H1 (cell line): ENCODE data around the gene LTA. TPM values are rescaled to one million over a fixed set of nuclear protein-coding genes. Genes with fewer than 3 reads are reported as not detected.

Experiments
- CTCF ChIA-PET: fragments of 300-600 bp; sonication (Branson Sonifier 250); formaldehyde crosslinking; loops from one replicate; lab custom pipeline; 2021; ENCODE audit not compliant: partially characterized antibody; lab: Charles Lee
- POLR2A ChIA-PET: fragments of 300-600 bp; sonication (Branson Sonifier 250); formaldehyde crosslinking; loops from one replicate; lab custom pipeline; 2021; ENCODE audit warnings: inconsistent platforms; ENCODE audit not compliant: partially characterized antibody; lab: Charles Lee
- DNase-seq, 2 experiments: peaks; one replicate each; pipeline versions ENCODE4 v3.0.0 to v3.0.0-alpha.2; 2010 to 2022; ENCODE audit warnings: low spot score in 2 of 2, low read depth in 1 of 2, mixed read lengths in 1 of 2
- FAIRE-seq: peaks from 2 replicates; lab custom pipeline; 2011; peaks lifted over from hg19 to GRCh38; lab: Jason Lieb, UNC
- H2AFZ ChIP-seq: 2 replicates; pipeline ENCODE4 v1.8.1; 2012; ENCODE audit warnings: low read length, inconsistent platforms
- H2AK5ac ChIP-seq: 2 replicates; pipeline ENCODE4 v1.6.1; 2013; ENCODE audit warnings: low read depth, low read length
- H2BK120ac ChIP-seq: replicated peaks from 2 replicates; pipeline ENCODE3; 2013; ENCODE audit warnings: low read depth, low read length, inconsistent platforms
- H2BK12ac ChIP-seq: 2 replicates; pipeline ENCODE4 v1.6.1; 2013; ENCODE audit warnings: low read depth, low read length
- H2BK15ac ChIP-seq: 2 replicates; pipeline ENCODE4 v1.6.1; 2013; ENCODE audit warnings: low read length
- H2BK20ac ChIP-seq: 2 replicates; pipeline ENCODE4 v1.6.1; 2013; ENCODE audit warnings: low read length
- H2BK5ac ChIP-seq: 2 replicates; pipeline ENCODE4 v1.6.1; 2013; ENCODE audit warnings: low read depth, low read length
- H3K14ac ChIP-seq: 2 replicates; pipeline ENCODE4 v1.6.1; 2013; ENCODE audit warnings: inconsistent platforms; ENCODE audit not compliant: insufficient read length
- H3K18ac ChIP-seq: 2 replicates; pipeline ENCODE4 v1.6.1; 2013; ENCODE audit warnings: low read length; ENCODE audit errors: extremely low read depth
- H3K23ac ChIP-seq: 2 replicates; pipeline ENCODE4 v1.6.1; 2013; ENCODE audit warnings: inconsistent platforms; ENCODE audit not compliant: insufficient read length
- H3K23me2 ChIP-seq: 2 replicates; pipeline ENCODE4 v1.6.1; 2013; ENCODE audit warnings: low read depth, low read length
- H3K27ac ChIP-seq: 2 replicates; pipeline ENCODE4 v1.6.1; 2011; ENCODE audit warnings: low read depth, low read length, inconsistent platforms
- H3K27me3 ChIP-seq, 4 experiments: replicated peaks in 1 of 4; 1 replicate in 1 of 4; 2 replicates in 3 of 4; pipeline versions ENCODE4 v1.6.1 to v1.8.1; 2011 to 2013; ENCODE audit warnings: low read length in 3 of 4, mild to moderate bottlenecking in 3 of 4, inconsistent platforms in 2 of 4, mixed read lengths in 2 of 4, moderate library complexity in 1 of 4; ENCODE audit not compliant: control insufficient read depth in 3 of 4, insufficient read depth in 3 of 4; ENCODE audit errors: extremely low read depth in 1 of 4
- H3K36me3 ChIP-seq, 4 experiments: 2 replicates each; pipeline versions ENCODE4 v1.6.1 to v1.8.1; 2011 to 2013; ENCODE audit warnings: mild to moderate bottlenecking in 4 of 4, low read length in 3 of 4, moderate library complexity in 2 of 4, control low read depth in 1 of 4, inconsistent platforms in 1 of 4; ENCODE audit not compliant: insufficient read depth in 4 of 4, control insufficient read depth in 2 of 4
- H3K4ac ChIP-seq: replicated peaks from 2 replicates; pipeline ENCODE3; 2013; ENCODE audit warnings: low read length, low read depth, mixed read lengths, inconsistent platforms; ENCODE audit not compliant: insufficient read length
- H3K4me1 ChIP-seq, 4 experiments: replicated peaks in 1 of 4; 1 replicate in 1 of 4; 2 replicates in 3 of 4; pipeline versions ENCODE4 v1.6.1 to v1.8.1; 2011 to 2013; ENCODE audit warnings: low read length in 3 of 4, inconsistent platforms in 2 of 4, mixed read lengths in 1 of 4; ENCODE audit not compliant: insufficient read depth in 4 of 4, control insufficient read depth in 3 of 4
- H3K4me2 ChIP-seq, 2 experiments: 2 replicates each; pipeline versions ENCODE4 v1.6.1 to v1.8.1; 2011 to 2013; ENCODE audit warnings: low read depth in 2 of 2, low read length in 2 of 2, control low read depth in 1 of 2, inconsistent platforms in 1 of 2, mild to moderate bottlenecking in 1 of 2; ENCODE audit not compliant: insufficient read depth in 1 of 2
- H3K4me3 ChIP-seq, 4 experiments: fragments of 200-600, 300-600 bp in 1 of 4; sonication (generic), shearing (Covaris generic), sonication (Bioruptor Twin) in 1 of 4; 2 replicates each; pipeline versions ENCODE4 v1.5.1 to v1.8.1; 2011 to 2016; ENCODE audit warnings: low read length in 4 of 4, low read depth in 3 of 4, control low read depth in 2 of 4, inconsistent platforms in 2 of 4, mild to moderate bottlenecking in 2 of 4, mixed read lengths in 1 of 4, moderate library complexity in 1 of 4; ENCODE audit not compliant: insufficient read depth in 2 of 4; ENCODE audit errors: extremely low read depth in 1 of 4
- H3K56ac ChIP-seq: replicated peaks from 2 replicates; pipeline ENCODE3; 2013; ENCODE audit warnings: low read depth, mild to moderate bottlenecking, mixed read lengths, low read length, inconsistent platforms; ENCODE audit not compliant: insufficient read length
- H3K79me1 ChIP-seq: 2 replicates; pipeline ENCODE4 v1.6.1; 2013; ENCODE audit warnings: low read depth, low read length, control low read depth
- H3K79me2 ChIP-seq, 2 experiments: 2 replicates each; pipeline versions ENCODE4 v1.6.1 to v1.8.1; 2012 to 2013; ENCODE audit warnings: low read length in 2 of 2, mild to moderate bottlenecking in 2 of 2, inconsistent platforms in 1 of 2; ENCODE audit not compliant: insufficient read depth in 2 of 2, control insufficient read depth in 1 of 2
- H3K9ac ChIP-seq, 4 experiments: replicated peaks in 1 of 4; 1 replicate in 1 of 4; 2 replicates in 3 of 4; pipeline versions ENCODE4 v1.6.1 to v1.8.1; 2011 to 2013; ENCODE audit warnings: low read depth in 3 of 4, low read length in 3 of 4, control low read depth in 2 of 4, mild to moderate bottlenecking in 2 of 4, moderate library complexity in 2 of 4, inconsistent platforms in 1 of 4; ENCODE audit errors: extremely low read depth in 1 of 4
- H3K9me3 ChIP-seq, 2 experiments: 2 replicates each; pipeline versions ENCODE4 v1.6.1 to v1.8.1; 2012 to 2013; ENCODE audit warnings: mild to moderate bottlenecking in 2 of 2, moderate library complexity in 2 of 2, control low read depth in 1 of 2, inconsistent platforms in 1 of 2, low read depth in 1 of 2, low read length in 1 of 2, mixed read lengths in 1 of 2; ENCODE audit not compliant: insufficient read depth in 2 of 2
- H4K20me1 ChIP-seq, 2 experiments: replicated peaks in 1 of 2; 2 replicates each; pipeline versions ENCODE3 to v1.8.1; 2011 to 2013; ENCODE audit warnings: inconsistent platforms in 2 of 2, low read length in 2 of 2, mild to moderate bottlenecking in 1 of 2; ENCODE audit not compliant: insufficient read depth in 2 of 2, control insufficient read depth in 1 of 2
- H4K5ac ChIP-seq: 2 replicates; pipeline ENCODE4 v1.6.1; 2013; ENCODE audit warnings: low read length, low read depth, mixed read lengths, inconsistent platforms; ENCODE audit not compliant: insufficient read length
- H4K8ac ChIP-seq: 2 replicates; pipeline ENCODE4 v1.8.0; 2013; ENCODE audit warnings: mild to moderate bottlenecking, moderate library complexity, low read length, inconsistent platforms; ENCODE audit not compliant: insufficient read depth; ENCODE audit errors: extremely low read depth
- H4K91ac ChIP-seq: replicated peaks from 2 replicates; pipeline ENCODE3; 2013; ENCODE audit warnings: low read length, mixed read lengths, inconsistent platforms; ENCODE audit not compliant: insufficient read length
- CHD1 ChIP-seq: IDR thresholded peaks from 2 replicates; pipeline ENCODE4 v1.6.1; 2012; ENCODE audit warnings: low read depth, low read length, improper control_type of control experiment
- GABPA ChIP-seq: IDR thresholded peaks from 2 replicates; pipeline ENCODE4 v1.6.1; 2011; ENCODE audit warnings: mild to moderate bottlenecking, low read length, moderate library complexity, borderline replicate concordance; ENCODE audit not compliant: insufficient read depth
- GTF2F1 ChIP-seq: IDR thresholded peaks from 2 replicates; pipeline ENCODE4 v1.6.1; 2012; ENCODE audit warnings: low read depth, low read length, improper control_type of control experiment, borderline replicate concordance
- JUN ChIP-seq: IDR thresholded peaks from 2 replicates; pipeline ENCODE4 v1.6.1; 2011; ENCODE audit warnings: low read depth, mild to moderate bottlenecking, improper control_type of control experiment, low read length
- KDM1A ChIP-seq: fragments of 200-600, 300-600 bp; sonication (generic); IDR thresholded peaks from 2 replicates; pipeline ENCODE4 v1.7.1; 2016; ENCODE audit warnings: mild to moderate bottlenecking, low read length, borderline replicate concordance
- POLR2AphosphoS5 ChIP-seq: IDR thresholded peaks from 2 replicates; pipeline ENCODE4 v1.6.1; 2011; ENCODE audit warnings: low read depth, low read length
- RFX5 ChIP-seq: IDR thresholded peaks from 2 replicates; pipeline ENCODE4 v1.6.1; 2011; ENCODE audit warnings: low read depth, low read length, improper control_type of control experiment, borderline replicate concordance
- SIRT6 ChIP-seq: IDR thresholded peaks from one replicate; pipeline ENCODE4 v1.7.1; 2012; ENCODE audit warnings: low read length, inconsistent platforms
- TAF1 ChIP-seq: IDR thresholded peaks from 2 replicates; pipeline ENCODE4 v1.6.1; 2011; ENCODE audit warnings: mild to moderate bottlenecking, low read depth, low read length
- TBP ChIP-seq: IDR thresholded peaks from 2 replicates; pipeline ENCODE4 v1.6.1; 2011; ENCODE audit warnings: low read depth, low read length, improper control_type of control experiment
- WGBS, 2 experiments: shearing (Covaris generic) in 1 of 2; methylation state at CpG; one replicate each; pipeline versions ENCODE4 v1.1.6 to v1.1.7; 2013 to 2015; ENCODE audit warnings: low lambda C conversion rate in 2 of 2, mixed read lengths in 2 of 2, inconsistent platforms in 1 of 2, low coverage in 1 of 2, missing lambda C conversion rate in 1 of 2; ENCODE audit not compliant: insufficient replicate concordance in 2 of 2, insufficient coverage in 1 of 2, insufficient read length in 1 of 2; ENCODE audit errors: extremely low coverage in 1 of 2, missing lambda C conversion rate in 1 of 2; 5-methylcytosine and 5-hydroxymethylcytosine counted together
- polyA plus RNA-seq, 7 experiments: library from polyadenylated mRNA; depleted of rRNA in 3 of 7; stranded (reverse) in 5 of 7; unstranded in 2 of 7; fragments of >200 nt in 5 of 7; fragments of 200-250 nt in 2 of 7; gene quantifications; 1 replicate in 5 of 7; 2 replicates in 1 of 7; 4 replicates in 1 of 7; pipeline versions ENCODE4 v1.2.1 to v1.2.3, GENCODE V29; 2011 to 2013; ENCODE audit warnings: missing spikeins in 2 of 7, mixed read lengths in 2 of 7
- total RNA-seq: library from RNA; stranded (reverse); fragmentation: NEBNext Ultra II Directional; extraction: Animal tissue kit (Norgen Biotek cat#: 25700); gene quantifications from 2 replicates; pipeline ENCODE4 v1.2.1, GENCODE V29; 2021
- TF ChIP-seq, protein P1 (sequence below): IDR thresholded peaks from 2 replicates; pipeline ENCODE4 v1.6.1; 2012; ENCODE audit warnings: low read length, inconsistent platforms
- TF ChIP-seq, protein P2 (sequence below): IDR thresholded peaks from 2 replicates; pipeline ENCODE4 v1.6.1; 2012; ENCODE audit warnings: inconsistent platforms

Gene LTA
- total and polyA plus RNA-seq, 2 of the 8 experiments (the other 6 are each of a cell fraction or from before 2014, with no cell fraction given), result not detected

DNA sequence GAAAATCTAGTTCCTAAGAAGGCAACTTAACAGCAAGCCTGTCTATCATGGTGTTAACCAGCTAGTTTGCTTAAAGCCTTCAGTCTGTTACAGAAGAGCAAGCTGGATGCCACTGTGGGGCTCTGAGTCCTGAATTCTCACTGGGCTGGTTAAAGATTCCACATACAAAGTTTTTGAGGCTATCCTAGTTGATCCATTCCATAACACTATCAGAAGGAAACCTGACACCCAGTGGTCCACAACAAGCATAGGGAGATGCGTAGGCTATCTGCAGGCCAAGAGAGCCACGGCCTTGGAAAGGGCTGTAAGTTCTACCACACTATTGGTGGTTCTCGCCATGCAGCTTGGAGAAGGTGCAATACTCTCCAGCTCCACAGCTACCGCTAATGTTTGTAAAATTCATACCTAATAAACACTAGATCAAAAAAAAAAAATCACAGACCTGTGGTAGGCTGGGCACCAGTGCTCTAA, 43.7 kb upstream of the LTA start:
- H3K27me3 ChIP-seq, result no peaks in the 10 kb centered on the region
- no peak overlapping the region for H3K18ac ChIP-seq
- H3K23ac ChIP-seq, result no peak overlapping the region
- POLR2A ChIA-PET, result interaction anchor here (0.6 to 18.4 kb wide), 18 partner anchors 11 to 207 kb away, joined by 3 to 428 read pairs (median 6); partner anchors contain the start of genes ATP6V1G2, C6orf47, DDX39B and LST1
- no peak overlapping the region for H2BK12ac ChIP-seq
- H3K27ac ChIP-seq, result no peak overlapping the region
- no peak overlapping the region for H3K4ac ChIP-seq
- H2BK15ac ChIP-seq, result no peak overlapping the region
- no peak overlapping the region for H3K9ac ChIP-seq
- no peak overlapping the region for H2AK5ac ChIP-seq
- no peak overlapping the region for H3K4me2 ChIP-seq
- peaks cover 0 to 3% of the 10 kb centered on the region in 2 experiments; a peak in 1 of 4 replicates for H3K79me2 ChIP-seq
- H4K5ac ChIP-seq, result no peak overlapping the region
- H3K79me1 ChIP-seq, result peaks cover 2% of the 10 kb centered on the region; the same call in 1 of the 2 replicates
- no peak overlapping the region for H4K91ac ChIP-seq
- H4K8ac ChIP-seq, result no peak overlapping the region
- H3K56ac ChIP-seq, result no peak overlapping the region
- no peak overlapping the region for H2AFZ ChIP-seq
- H4K20me1 ChIP-seq, result peaks cover 16 to 25% of the 10 kb centered on the region in 2 experiments
- peaks cover 1 to 5% (median 3%) of the 10 kb centered on the region in 4 experiments; a peak in 4 of 7 replicates for H3K4me1 ChIP-seq
- no peaks in the 10 kb centered on the region for H3K23me2 ChIP-seq
- peaks cover 29 to 42% (median 33%) of the 10 kb centered on the region in 4 experiments for H3K36me3 ChIP-seq
- CTCF ChIA-PET, result interaction anchor here (1.4 to 2.2 kb wide), 3 partner anchors 11 to 70 kb away, joined by 3 to 8 read pairs (median 6); partner anchors contain the start of gene ATP6V1G2
- no peak for FAIRE-seq
- H2BK120ac ChIP-seq, result no peak overlapping the region
- 89% methylated on average over 4 of the region's 4 CpGs; no CpG with 5 or more reads in 1 of the 2 experiments for WGBS, 2 experiments
- no peaks in the 10 kb centered on the region for H3K9me3 ChIP-seq
- no peak overlapping the region for H3K14ac ChIP-seq
- H2BK20ac ChIP-seq, result no peak overlapping the region
- H3K4me3 ChIP-seq, result no peak overlapping the region
- H2BK5ac ChIP-seq, result no peak overlapping the region
- DNase-seq, result no peak
- TF ChIP-seq TAF1, result no peak
- TF ChIP-seq, protein P1, sequence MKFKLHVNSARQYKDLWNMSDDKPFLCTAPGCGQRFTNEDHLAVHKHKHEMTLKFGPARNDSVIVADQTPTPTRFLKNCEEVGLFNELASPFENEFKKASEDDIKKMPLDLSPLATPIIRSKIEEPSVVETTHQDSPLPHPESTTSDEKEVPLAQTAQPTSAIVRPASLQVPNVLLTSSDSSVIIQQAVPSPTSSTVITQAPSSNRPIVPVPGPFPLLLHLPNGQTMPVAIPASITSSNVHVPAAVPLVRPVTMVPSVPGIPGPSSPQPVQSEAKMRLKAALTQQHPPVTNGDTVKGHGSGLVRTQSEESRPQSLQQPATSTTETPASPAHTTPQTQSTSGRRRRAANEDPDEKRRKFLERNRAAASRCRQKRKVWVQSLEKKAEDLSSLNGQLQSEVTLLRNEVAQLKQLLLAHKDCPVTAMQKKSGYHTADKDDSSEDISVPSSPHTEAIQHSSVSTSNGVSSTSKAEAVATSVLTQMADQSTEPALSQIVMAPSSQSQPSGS, result no peak
- no peak for TF ChIP-seq CHD1
- no peak for TF ChIP-seq JUN
- no peak for TF ChIP-seq GABPA
- TF ChIP-seq GTF2F1, result no peak
- TF ChIP-seq POLR2AphosphoS5, result no peak
- no peak for TF ChIP-seq TBP
- no peak for TF ChIP-seq SIRT6
- TF ChIP-seq KDM1A, result no peak
- no peak for TF ChIP-seq RFX5
- TF ChIP-seq, protein P2, sequence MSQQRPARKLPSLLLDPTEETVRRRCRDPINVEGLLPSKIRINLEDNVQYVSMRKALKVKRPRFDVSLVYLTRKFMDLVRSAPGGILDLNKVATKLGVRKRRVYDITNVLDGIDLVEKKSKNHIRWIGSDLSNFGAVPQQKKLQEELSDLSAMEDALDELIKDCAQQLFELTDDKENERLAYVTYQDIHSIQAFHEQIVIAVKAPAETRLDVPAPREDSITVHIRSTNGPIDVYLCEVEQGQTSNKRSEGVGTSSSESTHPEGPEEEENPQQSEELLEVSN, result no peak
